GM21381 (cell line): Measurements from ENCODE around the gene TRIM36.

Source experiments
- ATAC-seq: cut with Tn5 transposase; IDR thresholded peaks from one replicate; pipeline ENCODE4 v1.9.1; 2021; ENCODE audit warnings: mild to moderate bottlenecking, moderate library complexity; ENCODE audit not compliant: unreplicated experiment

TRIM36 gene

GRCh38 chr5:115079924-115080623 is 89.6 kb downstream of the TRIM36 start:
- ATAC-seq: no peak
